HFFc6 (cell line): ENCODE data around the gene ARHGAP45. TPM values are rescaled to one million over a fixed set of nuclear protein-coding genes. Genes with fewer than 3 reads are reported as not detected.

ENCODE experiments used
- DNase-seq: peaks from one replicate; pipeline ENCODE4 v3.0.0-alpha.2; 2018
- H3K27ac Mint-ChIP-seq: 2 replicates; pipeline ENCODE4 v1.8.0; 2020; ENCODE audit warnings: mild to moderate bottlenecking, mixed read lengths
- H3K27me3 Mint-ChIP-seq: 2 replicates; pipeline ENCODE4 v1.8.0; 2021; ENCODE audit warnings: mild to moderate bottlenecking, moderate library complexity, mixed read lengths; ENCODE audit not compliant: insufficient read depth
- H3K36me3 Mint-ChIP-seq: 2 replicates; pipeline ENCODE4 v1.8.0; 2021; ENCODE audit warnings: low read depth, mixed read lengths
- H3K4me1 Mint-ChIP-seq: 2 replicates; pipeline ENCODE4 v1.8.0; 2020; ENCODE audit warnings: low read depth, mixed read lengths
- H3K4me3 Mint-ChIP-seq: 2 replicates; pipeline ENCODE4 v1.8.0; 2020; ENCODE audit warnings: mild to moderate bottlenecking, moderate library complexity, mixed read lengths
- H3K9me3 Mint-ChIP-seq: 2 replicates; pipeline ENCODE4 v1.8.0; 2020; ENCODE audit warnings: mild to moderate bottlenecking, mixed read lengths
- total RNA-seq, 6 experiments: library from RNA; stranded (reverse); fragmentation: NEBNext Ultra II Directional; extraction: Animal tissue kit (Norgen Biotek cat#: 25700); gene quantifications; 2 replicates in 1 of 6; 3 replicates in 5 of 6; pipeline ENCODE4 v1.2.3, GENCODE V29; 2021
- TF ChIP-seq, protein P1 (sequence below): fragments of 200-600 bp; sonication (generic); IDR thresholded peaks from 2 replicates; pipeline ENCODE4 v1.5.0; 2021; ENCODE audit warnings: antibody characterized with exemption, mild to moderate bottlenecking

Gene ARHGAP45
- total RNA-seq, 6 experiments from 2014 or later: 0.28 to 0.74 (median 0.60) TPM

DNA sequence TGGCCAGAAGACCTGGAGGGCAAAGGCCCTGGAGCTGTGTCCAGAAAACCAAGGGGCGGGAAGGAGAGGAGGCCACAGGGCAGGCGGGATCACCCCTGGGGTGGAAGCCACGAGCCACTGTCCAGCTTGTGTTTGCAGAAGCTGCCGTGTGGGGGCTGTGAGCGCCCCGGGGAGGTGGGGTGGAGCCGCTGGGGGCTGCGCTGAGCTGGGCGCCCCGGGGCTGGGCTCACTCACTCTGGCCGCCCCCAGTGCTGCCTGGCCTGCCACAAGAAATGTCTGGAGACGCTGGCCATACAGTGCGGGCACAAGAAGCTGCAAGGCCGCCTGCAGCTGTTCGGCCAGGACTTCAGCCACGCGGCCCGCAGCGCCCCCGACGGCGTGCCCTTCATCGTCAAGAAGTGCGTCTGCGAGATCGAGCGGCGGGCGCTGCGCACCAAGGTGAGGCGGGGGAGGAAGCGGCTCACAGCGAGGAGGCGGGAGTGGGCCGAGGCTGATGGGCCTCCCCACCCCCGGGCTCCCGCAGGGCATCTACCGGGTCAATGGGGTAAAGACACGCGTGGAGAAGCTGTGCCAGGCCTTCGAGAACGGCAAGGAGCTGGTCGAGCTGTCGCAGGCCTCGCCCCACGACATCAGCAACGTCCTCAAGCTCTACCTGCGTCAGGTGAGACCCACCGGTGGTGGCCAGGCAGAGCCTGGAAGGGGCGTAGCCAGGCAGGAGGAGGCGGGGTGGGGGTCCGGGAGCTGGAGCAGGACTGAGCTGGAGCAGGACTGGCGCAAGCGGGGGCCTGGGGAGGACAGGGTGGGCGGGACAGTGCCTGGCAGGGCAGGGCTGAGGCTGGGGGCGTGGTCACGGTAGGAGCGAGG lies 14.6 kb downstream of the ARHGAP45 start:
- no peak for DNase-seq
- no peaks in the 10 kb centered on the region for H3K9me3 Mint-ChIP-seq
- TF ChIP-seq, protein P1, sequence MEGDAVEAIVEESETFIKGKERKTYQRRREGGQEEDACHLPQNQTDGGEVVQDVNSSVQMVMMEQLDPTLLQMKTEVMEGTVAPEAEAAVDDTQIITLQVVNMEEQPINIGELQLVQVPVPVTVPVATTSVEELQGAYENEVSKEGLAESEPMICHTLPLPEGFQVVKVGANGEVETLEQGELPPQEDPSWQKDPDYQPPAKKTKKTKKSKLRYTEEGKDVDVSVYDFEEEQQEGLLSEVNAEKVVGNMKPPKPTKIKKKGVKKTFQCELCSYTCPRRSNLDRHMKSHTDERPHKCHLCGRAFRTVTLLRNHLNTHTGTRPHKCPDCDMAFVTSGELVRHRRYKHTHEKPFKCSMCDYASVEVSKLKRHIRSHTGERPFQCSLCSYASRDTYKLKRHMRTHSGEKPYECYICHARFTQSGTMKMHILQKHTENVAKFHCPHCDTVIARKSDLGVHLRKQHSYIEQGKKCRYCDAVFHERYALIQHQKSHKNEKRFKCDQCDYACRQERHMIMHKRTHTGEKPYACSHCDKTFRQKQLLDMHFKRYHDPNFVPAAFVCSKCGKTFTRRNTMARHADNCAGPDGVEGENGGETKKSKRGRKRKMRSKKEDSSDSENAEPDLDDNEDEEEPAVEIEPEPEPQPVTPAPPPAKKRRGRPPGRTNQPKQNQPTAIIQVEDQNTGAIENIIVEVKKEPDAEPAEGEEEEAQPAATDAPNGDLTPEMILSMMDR: no peak
- H3K27me3 Mint-ChIP-seq: no peaks in the 10 kb centered on the region
- no peak overlapping the region for H3K27ac Mint-ChIP-seq
- no peaks in the 10 kb centered on the region for H3K36me3 Mint-ChIP-seq
- no peak overlapping the region for H3K4me3 Mint-ChIP-seq
- H3K4me1 Mint-ChIP-seq: no peaks in the 10 kb centered on the region

DNA sequence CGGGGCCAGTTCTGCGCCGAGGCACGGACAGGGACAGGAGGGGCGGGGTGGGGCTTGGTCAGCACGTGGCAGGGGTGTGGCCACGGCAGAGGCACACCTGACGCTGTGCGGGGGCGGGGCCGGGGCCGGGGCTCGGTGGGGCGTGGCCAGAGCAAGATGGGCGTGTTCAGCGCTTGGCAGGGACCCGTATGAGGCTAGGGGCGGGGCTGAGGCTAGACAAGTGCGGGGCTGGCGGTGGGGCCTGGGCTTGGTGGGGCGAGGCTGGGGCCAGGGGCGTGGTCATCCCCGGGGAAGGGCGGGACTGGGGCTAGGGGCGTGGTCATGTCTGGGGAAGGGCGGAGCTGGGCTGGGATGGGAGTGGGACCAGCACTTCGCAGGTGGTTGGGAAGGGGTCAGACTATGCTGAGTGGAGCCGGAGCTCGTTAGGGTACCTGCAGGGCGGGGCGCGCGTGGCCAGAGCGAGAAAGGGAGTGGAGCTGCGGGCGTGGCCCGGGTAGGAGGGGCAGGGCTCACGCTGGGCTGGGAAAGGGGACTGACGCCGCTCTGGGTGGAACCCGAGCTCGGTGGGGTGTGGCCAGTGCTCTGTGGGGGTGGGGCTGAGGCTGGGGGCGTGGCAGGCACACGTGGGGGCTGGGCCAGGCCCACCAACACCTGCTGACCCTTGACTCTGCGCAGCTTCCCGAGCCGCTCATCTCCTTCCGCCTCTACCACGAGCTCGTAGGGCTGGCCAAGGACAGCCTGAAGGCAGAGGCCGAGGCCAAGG lies 15.4 kb downstream of the ARHGAP45 start:
- H3K27ac Mint-ChIP-seq: no peak overlapping the region
- H3K9me3 Mint-ChIP-seq: no peaks in the 10 kb centered on the region
- no peaks in the 10 kb centered on the region for H3K27me3 Mint-ChIP-seq
- no peak for DNase-seq
- no peak overlapping the region for H3K4me3 Mint-ChIP-seq
- H3K36me3 Mint-ChIP-seq: no peaks in the 10 kb centered on the region
- no peaks in the 10 kb centered on the region for H3K4me1 Mint-ChIP-seq
- TF ChIP-seq, protein P1: no peak

DNA sequence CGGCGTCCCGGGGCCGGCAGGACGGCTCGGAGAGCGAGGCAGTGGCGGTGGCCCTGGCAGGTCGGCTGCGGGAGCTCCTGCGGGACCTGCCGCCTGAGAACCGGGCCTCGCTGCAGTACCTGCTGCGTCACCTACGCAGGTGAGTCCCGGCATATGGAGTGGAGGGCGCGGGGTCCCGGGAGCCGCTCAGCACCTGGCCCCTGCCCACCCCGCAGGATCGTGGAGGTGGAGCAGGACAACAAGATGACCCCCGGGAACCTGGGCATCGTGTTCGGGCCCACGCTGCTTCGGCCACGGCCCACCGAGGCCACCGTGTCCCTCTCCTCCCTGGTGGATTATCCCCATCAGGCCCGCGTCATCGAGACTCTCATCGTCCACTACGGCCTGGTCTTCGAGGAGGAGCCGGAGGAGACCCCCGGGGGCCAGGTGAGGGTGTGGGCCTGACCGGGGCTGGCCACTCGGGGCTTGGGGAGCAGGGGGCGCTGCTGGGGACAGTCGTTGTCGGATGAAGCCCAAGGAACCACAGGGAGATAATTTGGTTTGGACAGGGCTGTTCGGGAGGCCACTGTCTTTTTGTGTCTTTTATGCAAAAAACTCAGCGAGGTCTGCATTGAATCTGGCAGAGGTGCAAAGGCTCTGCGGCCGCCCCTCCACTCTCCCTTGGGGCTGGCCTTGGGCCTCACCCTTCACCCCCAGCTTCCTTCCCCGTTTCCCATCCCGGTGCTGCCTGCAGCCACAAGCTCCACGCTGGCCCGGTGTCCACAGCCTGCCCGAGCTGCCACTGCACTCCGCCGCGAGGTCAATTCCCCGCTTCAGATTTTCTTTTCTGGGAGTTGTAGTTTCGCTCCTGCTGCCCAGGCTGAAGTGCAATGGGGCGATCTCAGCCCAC lies 16.2 kb downstream of the ARHGAP45 start:
- no peaks in the 10 kb centered on the region; the same call in 1 of the 2 replicates for H3K27me3 Mint-ChIP-seq
- no peak overlapping the region for H3K4me3 Mint-ChIP-seq
- DNase-seq: no peak
- H3K4me1 Mint-ChIP-seq: no peaks in the 10 kb centered on the region
- no peaks in the 10 kb centered on the region for H3K9me3 Mint-ChIP-seq
- no peaks in the 10 kb centered on the region for H3K36me3 Mint-ChIP-seq
- H3K27ac Mint-ChIP-seq: no peak overlapping the region
- TF ChIP-seq, protein P1: no peak

DNA sequence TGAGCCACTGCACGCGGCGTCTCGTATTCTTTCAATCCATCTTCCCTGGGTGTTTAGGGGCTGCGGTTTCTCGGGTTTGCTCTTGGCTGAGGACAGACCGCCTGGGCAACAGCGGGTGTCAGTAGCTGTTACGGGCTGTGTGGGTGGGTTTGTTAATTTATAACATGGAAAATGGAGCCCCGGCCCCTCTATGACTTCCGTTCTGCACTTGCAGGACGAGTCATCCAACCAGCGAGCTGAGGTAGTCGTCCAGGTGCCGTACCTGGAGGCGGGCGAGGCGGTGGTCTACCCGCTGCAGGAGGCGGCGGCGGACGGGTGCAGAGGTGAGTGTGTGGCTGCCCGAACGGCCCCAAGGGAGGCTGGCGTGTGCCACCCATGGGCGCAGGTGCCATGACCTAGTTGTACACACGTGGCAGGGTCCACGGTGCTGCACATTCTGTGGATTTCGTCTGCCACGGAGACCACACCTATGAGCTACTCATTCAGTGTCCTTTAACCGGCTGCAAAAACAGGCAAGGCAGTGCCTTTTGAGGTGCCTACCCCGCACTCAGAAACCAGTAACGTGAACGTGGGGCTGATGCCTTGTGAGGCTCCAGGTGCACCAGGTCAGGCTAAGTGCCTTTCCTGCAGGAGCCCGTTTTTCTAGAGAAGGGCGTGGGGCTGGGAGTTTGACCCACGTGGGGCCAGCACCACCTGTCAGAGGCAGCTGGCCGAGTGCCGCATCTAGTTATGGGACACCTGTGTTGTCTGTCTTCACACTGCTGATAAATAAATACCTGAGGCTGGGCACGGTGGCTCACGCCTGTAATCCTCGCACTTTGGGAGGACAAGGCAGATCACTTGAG lies 17.3 kb downstream of the ARHGAP45 start:
- no peaks in the 10 kb centered on the region; the same call in 1 of the 2 replicates for H3K27me3 Mint-ChIP-seq
- no peaks in the 10 kb centered on the region for H3K9me3 Mint-ChIP-seq
- H3K27ac Mint-ChIP-seq: no peak overlapping the region
- DNase-seq: no peak
- H3K4me3 Mint-ChIP-seq: no peak overlapping the region
- TF ChIP-seq, protein P1: no peak
- no peaks in the 10 kb centered on the region for H3K4me1 Mint-ChIP-seq
- H3K36me3 Mint-ChIP-seq: no peaks in the 10 kb centered on the region
